HL-60 (cell line): ENCODE measurements around the gene SMIM10.
"Not testable (repeated sequence)": the region's sequence is repeated elsewhere in the genome, so short reads cannot be mapped to it uniquely, and the experiment has no call there.

Source experiments
- DNase-seq, 2 experiments: peaks; one replicate each; pipeline ENCODE4 v3.0.0-alpha.2; 2010 to 2020; ENCODE audit warnings: low read depth in 1 of 2, low spot score in 1 of 2
- H3K27ac ChIP-seq: fragments of 250-450 bp; sonication (Bioruptor Pico); replicated peaks from 2 replicates; pipeline ENCODE4 v1.5.1; 2020; ENCODE audit warnings: mild to moderate bottlenecking, moderate library complexity
- H3K27me3 ChIP-seq: fragments of 250-450 bp; sonication (Bioruptor Pico); 2 replicates; pipeline ENCODE4 v1.5.1; 2021; ENCODE audit warnings: mild to moderate bottlenecking, moderate library complexity; ENCODE audit not compliant: insufficient read depth, poor library complexity, severe bottlenecking
- H3K4me3 ChIP-seq: replicated peaks from 2 replicates; pipeline ENCODE4 v1.5.1; 2011; ENCODE audit warnings: mild to moderate bottlenecking, control low read depth, low read length; ENCODE audit not compliant: insufficient read depth
- SPI1 ChIP-seq: IDR thresholded peaks from 2 replicates; pipeline ENCODE4 v1.6.1; 2012; ENCODE audit warnings: low read depth, mild to moderate bottlenecking, borderline replicate concordance

SMIM10 gene

GRCh38 chrX:135030207-135030963 lies 39.6 kb downstream of the SMIM10 start:
- peak; percentile 7; the same call in 1 of the 2 replicates for TF ChIP-seq SPI1
- H3K27ac ChIP-seq, H3K4me3 ChIP-seq, H3K27me3 ChIP-seq, DNase-seq: not testable (repeated sequence)

- H3K27ac ChIP-seq, H3K27me3 ChIP-seq, DNase-seq, H3K4me3 ChIP-seq: not testable (repeated sequence)
Observed at GRCh38 chrX:135041149-135042123, 50.6 kb downstream of the SMIM10 start.
